ENCODE measurements around the gene GCC2.
"Not testable (repeated sequence)": the region's sequence is repeated elsewhere in the genome, so short reads cannot be mapped to it uniquely, and the experiment has no call there.

Gene GCC2

DNA sequence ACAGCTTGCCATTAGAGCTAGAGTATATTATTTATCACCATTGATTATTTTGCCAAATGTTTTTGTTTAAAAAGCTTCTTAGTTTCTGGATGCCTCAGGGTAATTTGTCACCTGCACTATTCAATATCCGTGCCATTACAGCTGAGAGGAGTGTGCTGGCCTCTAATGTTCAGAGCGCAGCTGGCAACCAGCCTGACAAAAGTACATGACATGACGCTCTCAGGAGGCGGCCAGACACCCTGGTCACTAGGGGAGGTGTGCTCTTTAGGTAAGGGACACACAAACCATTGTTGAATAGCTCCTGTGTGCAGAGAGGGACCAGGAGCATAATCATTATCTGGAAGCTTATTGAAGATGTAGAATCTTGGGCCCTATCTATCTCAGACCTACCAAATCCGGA, 105.5 kb downstream of the GCC2 start:
- no peak for ATAC-seq
- no peak overlapping the region for H3K27ac Mint-ChIP-seq
- H3K4me3 Mint-ChIP-seq, result no peak overlapping the region
- H3K27me3 Mint-ChIP-seq, result no peaks in the 10 kb centered on the region
- no peak for DNase-seq
- no peaks in the 10 kb centered on the region for H3K4me1 Mint-ChIP-seq
- H3K9me3 Mint-ChIP-seq, result no peaks in the 10 kb centered on the region
- H3K36me3 Mint-ChIP-seq (ENCODE audit: low read depth), result peaks cover 4% of the 10 kb centered on the region

DNA sequence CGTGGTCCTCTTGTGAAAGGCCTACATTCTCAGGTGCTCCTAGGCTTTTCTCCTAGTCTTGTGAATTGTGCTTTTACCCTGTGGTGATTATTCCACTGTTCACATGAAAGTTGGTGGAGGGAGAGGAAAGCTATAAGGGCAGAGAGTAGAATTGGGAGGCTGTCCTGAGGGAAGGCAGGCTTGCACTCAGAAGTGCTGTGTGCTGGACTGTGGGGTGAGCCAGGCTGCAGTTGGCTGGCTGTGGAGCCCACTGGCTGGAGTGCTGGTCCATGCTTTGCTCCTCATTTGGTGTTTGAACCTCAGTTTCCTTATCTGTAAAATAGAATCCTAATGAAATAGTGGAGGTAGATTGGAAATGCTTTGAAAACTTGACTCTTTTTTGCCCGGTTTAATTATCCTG, 106.6 kb downstream of the GCC2 start:
- no peaks in the 10 kb centered on the region for H3K9me3 Mint-ChIP-seq
- ATAC-seq (no peak), DNase-seq (no peak)
- peaks cover 4% of the 10 kb centered on the region for H3K36me3 Mint-ChIP-seq (ENCODE audit: low read depth)
- H3K27me3 Mint-ChIP-seq, result no peaks in the 10 kb centered on the region
- H3K4me1 Mint-ChIP-seq, result no peaks in the 10 kb centered on the region
- no peak overlapping the region for H3K4me3 Mint-ChIP-seq
- H3K27ac Mint-ChIP-seq, result no peak overlapping the region

DNA sequence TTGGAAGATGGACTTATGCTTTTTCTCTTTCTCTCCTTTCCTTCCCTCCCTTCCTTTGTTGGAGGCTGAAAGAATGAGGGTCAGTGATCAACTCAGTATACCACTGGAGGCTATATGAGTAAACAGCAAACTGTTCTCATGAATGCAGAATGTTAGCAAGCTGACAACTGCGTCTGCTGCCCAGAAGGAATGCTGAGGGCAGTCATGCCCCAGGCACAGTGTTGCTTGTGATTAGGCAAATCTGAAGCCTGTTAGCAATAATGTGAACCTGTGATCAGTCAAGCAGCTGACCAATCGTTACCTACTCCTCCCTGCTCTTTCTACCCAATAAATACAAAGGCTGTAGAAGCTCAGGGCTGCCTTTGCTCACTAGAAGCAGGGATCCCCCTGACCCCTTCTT, 107.6 kb downstream of the GCC2 start:
- not testable (repeated sequence) for H3K9me3 Mint-ChIP-seq; DNase-seq; H3K4me3 Mint-ChIP-seq; ATAC-seq; H3K27me3 Mint-ChIP-seq; H3K27ac Mint-ChIP-seq; H3K36me3 Mint-ChIP-seq (ENCODE audit: low read depth); H3K4me1 Mint-ChIP-seq

All from activated naive CD8-positive, alpha-beta T cell treated with anti-CD3 and anti-CD28 coated beads, Interleukin-2, amount 50 U/mL, for 24 hours (primary cell).